CD14-positive monocyte (primary cell): ENCODE data around the gene RGS17. TPM values are rescaled to one million over a fixed set of nuclear protein-coding genes. Genes with fewer than 3 reads are reported as not detected.
A peak's percentile ranks its signal among the peaks of the same experiment; 100 is the strongest.

Source experiments
- DNase-seq, 3 donors: peaks; one replicate each; pipeline ENCODE4 v3.0.0-alpha.2; 2011 to 2022
- H2AFZ ChIP-seq: 2 replicates; pipeline ENCODE4 v1.6.0; 2012; ENCODE audit warnings: mild to moderate bottlenecking, low read depth, low read length, inconsistent platforms; ENCODE audit not compliant: insufficient read depth, poor library complexity, severe bottlenecking
- H3K27ac ChIP-seq, 2 donors: 1 replicate in 1 of 2; 2 replicates in 1 of 2; pipeline ENCODE4 v1.5.1; 2012 to 2013; ENCODE audit warnings: low read length in 2 of 2, control low read depth in 1 of 2, inconsistent platforms in 1 of 2, low read depth in 1 of 2, mild to moderate bottlenecking in 1 of 2
- H3K27me3 ChIP-seq, 2 donors: one replicate each; pipeline versions ENCODE4 v1.6.0 to v1.6.1; 2011 to 2013; ENCODE audit warnings: low read length in 2 of 2; ENCODE audit not compliant: control insufficient read depth in 2 of 2, insufficient read depth in 2 of 2
- H3K36me3 ChIP-seq, 2 donors: replicated peaks in 1 of 2; 1 replicate in 1 of 2; 2 replicates in 1 of 2; pipeline versions ENCODE4 v1.5.1 to v1.6.1; 2012 to 2013; ENCODE audit warnings: low read length in 2 of 2, control low read depth in 1 of 2, inconsistent platforms in 1 of 2, mild to moderate bottlenecking in 1 of 2; ENCODE audit not compliant: insufficient read depth in 2 of 2, control insufficient read depth in 1 of 2
- H3K4me1 ChIP-seq, 2 donors: 1 replicate in 1 of 2; 2 replicates in 1 of 2; pipeline versions ENCODE4 v1.5.1 to v1.6.1; 2012 to 2013; ENCODE audit warnings: low read length in 2 of 2, control low read depth in 1 of 2, inconsistent platforms in 1 of 2, mild to moderate bottlenecking in 1 of 2, moderate library complexity in 1 of 2; ENCODE audit not compliant: insufficient read depth in 2 of 2, control insufficient read depth in 1 of 2
- H3K4me2 ChIP-seq: replicated peaks from 2 replicates; pipeline ENCODE3; 2012; ENCODE audit warnings: low read length, moderate library complexity, mild to moderate bottlenecking; ENCODE audit not compliant: poor library complexity, severe bottlenecking; ENCODE audit errors: extremely low read depth
- H3K4me3 ChIP-seq, 3 experiments: fragments of 200-600 bp in 1 of 3; sonication (generic) in 1 of 3; replicated peaks in 1 of 3; 1 replicate in 2 of 3; 2 replicates in 1 of 3; pipeline ENCODE4 v1.5.1; 2011 to 2013; ENCODE audit warnings: low read length in 3 of 3, mild to moderate bottlenecking in 3 of 3, control low read depth in 2 of 3, low read depth in 2 of 3, inconsistent platforms in 1 of 3, moderate library complexity in 1 of 3
- H3K79me2 ChIP-seq: 2 replicates; pipeline ENCODE4 v1.6.0; 2012; ENCODE audit warnings: mild to moderate bottlenecking, control low read depth, inconsistent platforms, low read length, moderate library complexity; ENCODE audit not compliant: insufficient read depth
- H3K9ac ChIP-seq: 2 replicates; pipeline ENCODE4 v1.6.0; 2017; ENCODE audit warnings: low read length, mild to moderate bottlenecking; ENCODE audit not compliant: insufficient read depth, poor library complexity, severe bottlenecking
- H3K9me3 ChIP-seq, 2 donors: replicated peaks in 1 of 2; 1 replicate in 1 of 2; 2 replicates in 1 of 2; pipeline versions ENCODE4 v1.5.1 to v1.6.1; 2012 to 2013; ENCODE audit warnings: low read length in 2 of 2, control low read depth in 1 of 2; ENCODE audit not compliant: control insufficient read depth in 1 of 2, insufficient read depth in 1 of 2
- H4K20me1 ChIP-seq: 2 replicates; pipeline ENCODE4 v1.6.0; 2012; ENCODE audit warnings: mild to moderate bottlenecking, low read length, control low read depth, moderate library complexity; ENCODE audit not compliant: insufficient read depth
- H3K27ac Mint-ChIP-seq, 7 donors: one replicate each; pipeline ENCODE4 v1.8.0; 2020; ENCODE audit warnings: mild to moderate bottlenecking in 7 of 7, mixed read lengths in 7 of 7, moderate library complexity in 6 of 7, inconsistent platforms in 2 of 7
- H3K27me3 Mint-ChIP-seq, 3 donors: one replicate each; pipeline ENCODE4 v1.8.0; 2021 to 2022; ENCODE audit warnings: low read depth in 3 of 3, mild to moderate bottlenecking in 3 of 3, mixed read lengths in 3 of 3, moderate library complexity in 3 of 3, inconsistent platforms in 1 of 3
- H3K36me3 Mint-ChIP-seq, 2 donors: one replicate each; pipeline ENCODE4 v1.8.0; 2020; ENCODE audit warnings: mixed read lengths in 2 of 2, inconsistent platforms in 1 of 2, mild to moderate bottlenecking in 1 of 2
- H3K4me1 Mint-ChIP-seq: one replicate; pipeline ENCODE4 v1.8.0; 2020; ENCODE audit warnings: mild to moderate bottlenecking, mixed read lengths
- H3K4me3 Mint-ChIP-seq, 2 donors: one replicate each; pipeline ENCODE4 v1.8.0; 2020; ENCODE audit warnings: mild to moderate bottlenecking in 2 of 2, mixed read lengths in 2 of 2, moderate library complexity in 1 of 2
- H3K9me3 Mint-ChIP-seq, 7 donors: one replicate each; pipeline ENCODE4 v1.8.0; 2020 to 2022; ENCODE audit warnings: mixed read lengths in 7 of 7, mild to moderate bottlenecking in 6 of 7, moderate library complexity in 6 of 7, inconsistent platforms in 2 of 7
- WGBS: methylation state at CpG from one replicate; pipeline ENCODE4 v1.1.5; 2013; ENCODE audit warnings: missing lambda C conversion rate; ENCODE audit not compliant: insufficient coverage; 5-methylcytosine and 5-hydroxymethylcytosine counted together
- intact Hi-C, 2 donors: fragments of 100-400 bp; cut with micrococcal nuclease; formaldehyde crosslinking; loops; one replicate each; pipeline versions ENCODE4 v1.15.0 to v1.15.1; 2023
- polyA plus RNA-seq, 3 donors: library from polyadenylated mRNA; depleted of rRNA in 1 of 3; unstranded in 2 of 3; stranded (reverse) in 1 of 3; fragments of 300-500 nt in 2 of 3; fragments of >200 nt in 1 of 3; fragmentation: Illumina TruSeq in 2 of 3; gene quantifications; 1 replicate in 2 of 3; 2 replicates in 1 of 3; pipeline ENCODE4 v1.2.3, GENCODE V29; 2012 to 2021
- TF ChIP-seq, protein P1 (sequence below): fragments of 200-600 bp; IDR thresholded peaks from one replicate; pipeline ENCODE4 v1.8.0; 2022; ENCODE audit warnings: antibody characterized with exemption, mild to moderate bottlenecking

The RGS17 gene
- polyA plus RNA-seq, 3 donors, result not detected

DNA sequence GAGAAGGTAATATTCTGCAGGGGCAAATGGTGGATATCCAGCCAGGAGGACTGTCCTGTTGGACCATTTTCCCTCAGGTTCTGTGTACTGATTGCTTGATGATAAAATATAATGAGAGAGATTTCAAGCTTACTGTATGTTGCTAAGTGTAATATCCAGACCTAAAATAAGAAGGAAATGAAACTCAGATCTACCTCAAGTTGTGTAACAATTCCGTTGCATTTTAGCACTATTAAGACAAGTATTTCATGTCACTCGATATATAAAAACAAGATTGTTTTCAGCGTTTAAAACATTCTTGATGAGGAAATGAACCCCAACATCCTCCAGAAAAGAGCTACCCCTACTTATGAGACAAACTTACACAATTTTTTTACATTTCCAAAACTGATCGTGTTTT, 57.2 kb downstream of the RGS17 start:
- Mint-ChIP-seq H3K27ac (peak overlapping the region; percentile 42 to 87 (median 64)), H3K9me3 (peaks cover 0 to 2% (median 0%) of the 10 kb centered on the region in 7 donors), H3K4me1 (peaks cover 22% of the 10 kb centered on the region), H3K36me3 (no peaks in the 10 kb centered on the region), H3K27me3 (peaks cover 0 to 5% (median 1%) of the 10 kb centered on the region in 3 donors), H3K4me3 (peak overlapping the region; percentile 41 to 86)
- Histone ChIP-seq H4K20me1 (no peaks in the 10 kb centered on the region), H3K9ac (peak overlapping the region; percentile 43), H3K27ac (peak overlapping the region in 1 of 2 donors; percentile 66), H3K4me1 (peaks cover 14 to 15% of the 10 kb centered on the region in 2 donors), H3K9me3 (no peaks in the 10 kb centered on the region), H2AFZ (peak overlapping the region; percentile 52), H3K36me3 (no peaks in the 10 kb centered on the region), H3K27me3 (no peaks in the 10 kb centered on the region), H3K79me2 (no peaks in the 10 kb centered on the region), H3K4me3 (peak overlapping the region; percentile 2 to 42 (median 41)), H3K4me2 (peak overlapping the region; percentile 39)
- intact Hi-C loops, result no loop called here
- DNase-seq, result peak; percentile 15 to 44 (median 32)
- TF ChIP-seq, protein P1, sequence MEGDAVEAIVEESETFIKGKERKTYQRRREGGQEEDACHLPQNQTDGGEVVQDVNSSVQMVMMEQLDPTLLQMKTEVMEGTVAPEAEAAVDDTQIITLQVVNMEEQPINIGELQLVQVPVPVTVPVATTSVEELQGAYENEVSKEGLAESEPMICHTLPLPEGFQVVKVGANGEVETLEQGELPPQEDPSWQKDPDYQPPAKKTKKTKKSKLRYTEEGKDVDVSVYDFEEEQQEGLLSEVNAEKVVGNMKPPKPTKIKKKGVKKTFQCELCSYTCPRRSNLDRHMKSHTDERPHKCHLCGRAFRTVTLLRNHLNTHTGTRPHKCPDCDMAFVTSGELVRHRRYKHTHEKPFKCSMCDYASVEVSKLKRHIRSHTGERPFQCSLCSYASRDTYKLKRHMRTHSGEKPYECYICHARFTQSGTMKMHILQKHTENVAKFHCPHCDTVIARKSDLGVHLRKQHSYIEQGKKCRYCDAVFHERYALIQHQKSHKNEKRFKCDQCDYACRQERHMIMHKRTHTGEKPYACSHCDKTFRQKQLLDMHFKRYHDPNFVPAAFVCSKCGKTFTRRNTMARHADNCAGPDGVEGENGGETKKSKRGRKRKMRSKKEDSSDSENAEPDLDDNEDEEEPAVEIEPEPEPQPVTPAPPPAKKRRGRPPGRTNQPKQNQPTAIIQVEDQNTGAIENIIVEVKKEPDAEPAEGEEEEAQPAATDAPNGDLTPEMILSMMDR, result no peak
- WGBS, result 0% methylated on average over 1 of the region's 4 CpGs

DNA sequence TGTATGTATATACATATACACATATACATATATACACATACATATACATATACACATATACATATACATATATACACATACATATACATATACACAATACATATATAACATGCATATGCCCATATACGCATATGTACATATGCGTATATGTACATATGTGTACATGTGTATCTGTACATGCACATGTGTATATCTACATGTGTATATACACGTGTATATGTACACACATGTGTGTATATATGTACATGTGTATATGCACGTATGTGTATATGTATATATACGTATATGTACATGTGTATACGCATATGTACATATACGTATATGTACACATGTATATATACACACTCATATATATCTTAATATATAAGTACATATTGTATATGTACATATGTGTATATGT, 60.3 kb downstream of the RGS17 start:
- Histone ChIP-seq H2AFZ (no peak overlapping the region), H3K4me2 (no peak overlapping the region), H3K79me2 (no peaks in the 10 kb centered on the region), H3K27ac (no peak overlapping the region), H3K4me3 (no peak overlapping the region), H3K9me3 (no peaks in the 10 kb centered on the region), H3K9ac (no peak overlapping the region), H4K20me1 (no peaks in the 10 kb centered on the region), H3K27me3 (no peaks in the 10 kb centered on the region), H3K4me1 (peaks cover 14 to 15% of the 10 kb centered on the region in 2 donors), H3K36me3 (no peaks in the 10 kb centered on the region)
- Mint-ChIP-seq H3K27ac (no peak overlapping the region), H3K4me3 (no peak overlapping the region), H3K36me3 (no peaks in the 10 kb centered on the region), H3K9me3 (peaks cover 0 to 10% (median 2%) of the 10 kb centered on the region in 7 donors), H3K4me1 (peaks cover 22% of the 10 kb centered on the region), H3K27me3 (peaks cover 0 to 1% (median 0%) of the 10 kb centered on the region in 3 donors)
- intact Hi-C loops, result no loop called here
- no CpG with 5 or more reads among the region's 7 CpGs for WGBS
- no peak for DNase-seq
- TF ChIP-seq, protein P1, result no peak
